ENCODE results near the gene GRIA1. TPM values are rescaled to one million over a fixed set of nuclear protein-coding genes. Genes with fewer than 3 reads are reported as not detected.
"Not testable (repeated sequence)": the region's sequence is repeated elsewhere in the genome, so short reads cannot be mapped to it uniquely, and the experiment has no call there.

Gene GRIA1
- total RNA-seq, 1 experiment from 2014 or later = not detected

GRCh38 chr5:153713943-153714342 lies 223.5 kb downstream of the GRIA1 start:
- Histone ChIP-seq H3K9ac (ENCODE audit: low read length) (no peak overlapping the region), H3K4me1 (ENCODE audit: low read length) (no peaks in the 10 kb centered on the region), H3K27ac (ENCODE audit: low read length) (no peak overlapping the region)

GRCh38 chr5:153714798-153715197 lies 224.3 kb downstream of the GRIA1 start:
- DNase-seq = no peak

More at GRCh38 chr5:153713943-153714342, 223.5 kb downstream of the GRIA1 start:
- Histone ChIP-seq H3K4me3 (ENCODE audit: low read length) (no peak overlapping the region), H3K36me3 (ENCODE audit: insufficient read depth, low read length) (no peaks in the 10 kb centered on the region), H3K27me3 (ENCODE audit: low read length) (no peaks in the 10 kb centered on the region), H3K9me2 (replicated peaks; ENCODE audit: insufficient read depth, low read length) (no peaks in the 10 kb centered on the region), H4K20me1 (ENCODE audit: insufficient read depth, low read depth, low read length) (no peaks in the 10 kb centered on the region), H3K79me2 (ENCODE audit: low read length) (no peaks in the 10 kb centered on the region), H3K4me2 (ENCODE audit: low read depth, low read length, poor library complexity, severe bottlenecking) (no peak overlapping the region), H2AFZ (ENCODE audit: low read length) (no peak overlapping the region), H3K9me3 (ENCODE audit: low read length) (no peaks in the 10 kb centered on the region)
- DNase-seq = no peak

GRCh38 chr5:153717287-153717686 lies 226.8 kb downstream of the GRIA1 start:
- no peak overlapping the region for H3K9ac ChIP-seq (ENCODE audit: low read length)
- no peak overlapping the region for H2AFZ ChIP-seq (ENCODE audit: low read length)
- no peaks in the 10 kb centered on the region for H3K27me3 ChIP-seq (ENCODE audit: low read length)
- no peaks in the 10 kb centered on the region for H3K9me2 ChIP-seq (replicated peaks; ENCODE audit: insufficient read depth, low read length)
- H3K4me2 ChIP-seq (ENCODE audit: low read depth, low read length, poor library complexity, severe bottlenecking) = no peak overlapping the region
- no peak for DNase-seq
- H3K79me2 ChIP-seq (ENCODE audit: low read length) = no peaks in the 10 kb centered on the region
- H3K4me3 ChIP-seq (ENCODE audit: low read length) = no peak overlapping the region
- H3K9me3 ChIP-seq (ENCODE audit: low read length) = no peaks in the 10 kb centered on the region
- H3K27ac ChIP-seq (ENCODE audit: low read length) = no peak overlapping the region
- H4K20me1 ChIP-seq (ENCODE audit: insufficient read depth, low read depth, low read length) = no peaks in the 10 kb centered on the region
- H3K36me3 ChIP-seq (ENCODE audit: insufficient read depth, low read length) = no peaks in the 10 kb centered on the region
- H3K4me1 ChIP-seq (ENCODE audit: low read length) = no peaks in the 10 kb centered on the region

More at GRCh38 chr5:153714798-153715197, 224.3 kb downstream of the GRIA1 start:
- no peak overlapping the region for H3K9ac ChIP-seq (ENCODE audit: low read length)
- no peaks in the 10 kb centered on the region for H3K79me2 ChIP-seq (ENCODE audit: low read length)
- H3K4me2 ChIP-seq (ENCODE audit: low read depth, low read length, poor library complexity, severe bottlenecking) = no peak overlapping the region
- H3K4me1 ChIP-seq (ENCODE audit: low read length) = no peaks in the 10 kb centered on the region
- no peaks in the 10 kb centered on the region for H3K27me3 ChIP-seq (ENCODE audit: low read length)
- H3K36me3 ChIP-seq (ENCODE audit: insufficient read depth, low read length) = no peaks in the 10 kb centered on the region
- no peak overlapping the region for H3K27ac ChIP-seq (ENCODE audit: low read length)
- no peak overlapping the region for H2AFZ ChIP-seq (ENCODE audit: low read length)
- H3K9me2 ChIP-seq (replicated peaks; ENCODE audit: insufficient read depth, low read length) = no peaks in the 10 kb centered on the region
- H3K9me3 ChIP-seq (ENCODE audit: low read length) = no peaks in the 10 kb centered on the region
- no peak overlapping the region for H3K4me3 ChIP-seq (ENCODE audit: low read length)
- no peaks in the 10 kb centered on the region for H4K20me1 ChIP-seq (ENCODE audit: insufficient read depth, low read depth, low read length)

DNA sequence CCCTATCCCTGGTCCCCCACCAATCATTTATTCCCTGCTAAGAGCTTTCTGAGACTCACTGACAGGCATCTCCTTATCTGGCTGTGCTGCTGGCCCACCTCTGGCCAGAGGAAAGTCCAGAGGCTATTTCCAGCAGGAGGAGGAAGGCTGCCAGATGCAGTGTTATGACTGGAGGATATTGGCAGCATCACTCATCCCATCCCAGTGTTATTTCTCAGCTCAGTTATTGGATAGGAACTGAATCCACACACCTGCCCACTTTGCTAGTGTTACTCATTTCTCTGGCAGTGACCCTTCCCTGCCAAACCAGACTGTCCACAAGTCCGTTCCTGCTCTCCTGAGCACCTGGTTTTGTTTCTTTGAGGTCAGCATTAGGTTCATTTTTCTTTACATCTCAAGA lies 228.2 kb downstream of the GRIA1 start:
- Histone ChIP-seq H3K79me2 (ENCODE audit: low read length) (no peaks in the 10 kb centered on the region), H2AFZ (ENCODE audit: low read length) (no peak overlapping the region), H4K20me1 (ENCODE audit: insufficient read depth, low read depth, low read length) (no peaks in the 10 kb centered on the region), H3K27ac (ENCODE audit: low read length) (no peak overlapping the region), H3K36me3 (ENCODE audit: insufficient read depth, low read length) (no peaks in the 10 kb centered on the region), H3K9ac (ENCODE audit: low read length) (no peak overlapping the region), H3K4me1 (ENCODE audit: low read length) (no peaks in the 10 kb centered on the region), H3K9me3 (ENCODE audit: low read length) (no peaks in the 10 kb centered on the region), H3K4me3 (ENCODE audit: low read length) (no peak overlapping the region), H3K4me2 (ENCODE audit: low read depth, low read length, poor library complexity, severe bottlenecking) (no peak overlapping the region), H3K27me3 (ENCODE audit: low read length) (no peaks in the 10 kb centered on the region), H3K9me2 (replicated peaks; ENCODE audit: insufficient read depth, low read length) (no peaks in the 10 kb centered on the region)
- no peak for DNase-seq

- Histone ChIP-seq H3K9ac (ENCODE audit: low read length) (no peak overlapping the region), H3K27ac (ENCODE audit: low read length) (no peak overlapping the region), H3K4me3 (ENCODE audit: low read length) (no peak overlapping the region), H3K4me2 (ENCODE audit: low read depth, low read length, poor library complexity, severe bottlenecking) (no peak overlapping the region), H3K9me2 (replicated peaks; ENCODE audit: insufficient read depth, low read length) (no peaks in the 10 kb centered on the region), H3K79me2 (ENCODE audit: low read length) (no peaks in the 10 kb centered on the region), H3K27me3 (ENCODE audit: low read length) (no peaks in the 10 kb centered on the region), H3K9me3 (ENCODE audit: low read length) (no peaks in the 10 kb centered on the region), H2AFZ (ENCODE audit: low read length) (no peak overlapping the region), H3K36me3 (ENCODE audit: insufficient read depth, low read length) (no peaks in the 10 kb centered on the region), H4K20me1 (ENCODE audit: insufficient read depth, low read depth, low read length) (no peaks in the 10 kb centered on the region), H3K4me1 (ENCODE audit: low read length) (no peaks in the 10 kb centered on the region)
- DNase-seq = no peak
These were observed 228.9 kb downstream of the GRIA1 start for GRCh38 chr5:153719324-153719723.

- H3K4me3 ChIP-seq (ENCODE audit: low read length); H3K9me2 ChIP-seq (replicated peaks; ENCODE audit: insufficient read depth, low read length); H3K27me3 ChIP-seq (ENCODE audit: low read length); H3K9me3 ChIP-seq (ENCODE audit: low read length); H3K36me3 ChIP-seq (ENCODE audit: insufficient read depth, low read length); DNase-seq; H3K27ac ChIP-seq (ENCODE audit: low read length); H4K20me1 ChIP-seq (ENCODE audit: insufficient read depth, low read depth, low read length); H3K9ac ChIP-seq (ENCODE audit: low read length); H2AFZ ChIP-seq (ENCODE audit: low read length); H3K4me2 ChIP-seq (ENCODE audit: low read depth, low read length, poor library complexity, severe bottlenecking); H3K4me1 ChIP-seq (ENCODE audit: low read length); H3K79me2 ChIP-seq (ENCODE audit: low read length): not testable (repeated sequence)
These were observed 232.6 kb downstream of the GRIA1 start for GRCh38 chr5:153723022-153723610.

DNA sequence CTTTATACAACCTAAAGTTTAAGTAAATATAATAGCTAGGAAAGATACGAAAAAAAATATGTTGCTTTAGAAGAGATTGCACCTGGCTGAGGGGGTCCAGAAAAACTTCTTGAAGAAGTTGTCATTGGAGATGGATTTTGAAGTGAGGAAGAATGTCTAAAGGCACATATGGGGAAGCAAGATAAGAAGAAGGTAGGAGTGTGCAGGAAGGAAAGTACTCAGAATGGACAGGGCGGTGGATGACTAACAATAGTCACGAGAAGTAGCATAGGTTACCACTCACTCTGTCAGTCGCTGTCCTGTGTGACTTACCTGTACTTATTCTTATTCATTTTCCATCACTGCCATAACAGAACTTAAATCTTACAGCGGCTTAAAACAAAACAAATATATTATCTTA lies 251.6 kb downstream of the GRIA1 start:
- Histone ChIP-seq H3K4me1 (ENCODE audit: low read length) (no peaks in the 10 kb centered on the region), H3K9me2 (replicated peaks; ENCODE audit: insufficient read depth, low read length) (no peaks in the 10 kb centered on the region), H3K79me2 (ENCODE audit: low read length) (no peaks in the 10 kb centered on the region), H4K20me1 (ENCODE audit: insufficient read depth, low read depth, low read length) (no peaks in the 10 kb centered on the region), H3K4me2 (ENCODE audit: low read depth, low read length, poor library complexity, severe bottlenecking) (no peak overlapping the region), H3K9me3 (ENCODE audit: low read length) (no peaks in the 10 kb centered on the region), H3K4me3 (ENCODE audit: low read length) (no peak overlapping the region), H3K36me3 (ENCODE audit: insufficient read depth, low read length) (no peaks in the 10 kb centered on the region), H3K27ac (ENCODE audit: low read length) (no peak overlapping the region), H3K9ac (ENCODE audit: low read length) (no peak overlapping the region), H2AFZ (ENCODE audit: low read length) (no peak overlapping the region), H3K27me3 (ENCODE audit: low read length) (no peaks in the 10 kb centered on the region)
- no peak for DNase-seq

DNA sequence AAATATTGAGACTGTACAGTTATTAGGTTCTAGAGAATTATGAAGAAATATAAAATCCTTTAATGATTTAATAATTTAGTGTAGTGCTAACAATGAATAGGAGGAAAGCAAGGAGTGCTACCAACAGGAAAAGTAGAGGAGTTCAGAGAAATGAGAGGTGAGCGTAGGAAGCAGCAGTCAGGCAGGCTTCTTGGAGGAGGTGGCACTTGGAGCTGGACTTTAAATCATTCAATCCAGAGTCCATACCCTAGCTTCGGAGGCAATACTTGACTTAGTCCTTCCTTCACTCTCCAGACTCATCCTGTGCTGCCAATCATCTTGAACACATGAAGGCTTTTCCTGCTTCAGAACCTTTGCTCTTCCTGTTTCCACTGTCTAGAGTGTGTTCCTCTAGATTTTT lies 254.3 kb downstream of the GRIA1 start:
- Histone ChIP-seq H3K9me2 (replicated peaks; ENCODE audit: insufficient read depth, low read length) (no peaks in the 10 kb centered on the region), H3K27me3 (ENCODE audit: low read length) (no peaks in the 10 kb centered on the region), H3K9me3 (ENCODE audit: low read length) (no peaks in the 10 kb centered on the region), H3K9ac (ENCODE audit: low read length) (no peak overlapping the region), H3K27ac (ENCODE audit: low read length) (no peak overlapping the region), H3K4me2 (ENCODE audit: low read depth, low read length, poor library complexity, severe bottlenecking) (no peak overlapping the region), H2AFZ (ENCODE audit: low read length) (no peak overlapping the region), H3K4me3 (ENCODE audit: low read length) (no peak overlapping the region), H4K20me1 (ENCODE audit: insufficient read depth, low read depth, low read length) (no peaks in the 10 kb centered on the region), H3K36me3 (ENCODE audit: insufficient read depth, low read length) (no peaks in the 10 kb centered on the region), H3K79me2 (ENCODE audit: low read length) (no peaks in the 10 kb centered on the region), H3K4me1 (ENCODE audit: low read length) (no peaks in the 10 kb centered on the region)
- DNase-seq = no peak

Measured in Karpas-422 (cell line).